T follicular helper cell (primary cell): ENCODE results near the gene SCYGR8.
"Not testable (repeated sequence)": the region's sequence is repeated elsewhere in the genome, so short reads cannot be mapped to it uniquely, and the experiment has no call there.

Experiments
- DNase-seq: peaks from one replicate; pipeline ENCODE4 v3.0.0-alpha.2; 2020; ENCODE audit warnings: low read depth
- total RNA-seq, 2 experiments: gene quantifications; one replicate each; lab custom pipeline; 2026; lab: John Stamatoyannopoulos, UW

The SCYGR8 gene
- total RNA-seq = 0 reads per million in 2 experiments

- no peak for DNase-seq
These were observed at the start of gene SCYGR8 for GRCh38 chr2:227745594-227745993. SCYGR8 (plus strand) TSS chr2:227745894; CDS start chr2:227745894, 0 bp downstream.

- no peak for DNase-seq
These were observed 48.6 kb upstream of the SCYGR8 start for GRCh38 chr2:227696990-227697679.

GRCh38 chr2:227701556-227701955, 44.1 kb upstream of the SCYGR8 start:
- DNase-seq = no peak

GRCh38 chr2:227703280-227703732, 42.4 kb upstream of the SCYGR8 start:
- no peak for DNase-seq

GRCh38 chr2:227703961-227704360, 41.7 kb upstream of the SCYGR8 start:
- DNase-seq = no peak

GRCh38 chr2:227706859-227707258, 38.8 kb upstream of the SCYGR8 start:
- DNase-seq = no peak

- DNase-seq = no peak
These were observed 38.3 kb upstream of the SCYGR8 start for GRCh38 chr2:227707390-227707789.

GRCh38 chr2:227710986-227711385, 34.7 kb upstream of the SCYGR8 start:
- no peak for DNase-seq

GRCh38 chr2:227713291-227713690, 32.4 kb upstream of the SCYGR8 start:
- no peak for DNase-seq

- no peak for DNase-seq
These were observed 29.2 kb upstream of the SCYGR8 start for GRCh38 chr2:227716501-227716900.

- DNase-seq = no peak
These were observed 27.8 kb upstream of the SCYGR8 start, which contains the start of gene SLC19A3 for GRCh38 chr2:227717687-227718567. SLC19A3 (minus strand) TSS chr2:227718028; CDS start chr2:227702318, 15,710 bp downstream.

GRCh38 chr2:227719641-227720040, 26.1 kb upstream of the SCYGR8 start:
- no peak for DNase-seq

- no peak for DNase-seq
These were observed 25.0 kb upstream of the SCYGR8 start for GRCh38 chr2:227720680-227721079.

GRCh38 chr2:227722821-227723220, 22.9 kb upstream of the SCYGR8 start:
- not testable (repeated sequence) for DNase-seq

GRCh38 chr2:227724394-227725039, 21.2 kb upstream of the SCYGR8 start, which contains the start of gene SCYGR6:
SCYGR6 (minus strand) TSS chr2:227724757; CDS start chr2:227724757, 0 bp downstream.
- no peak for DNase-seq

- DNase-seq = no peak
These were observed 17.7 kb upstream of the SCYGR8 start, which contains the start of gene SCYGR7 for GRCh38 chr2:227728035-227728434. SCYGR7 (plus strand) TSS chr2:227728335; CDS start chr2:227728335, 0 bp downstream.

- DNase-seq = no peak
These were observed 6.3 kb upstream of the SCYGR8 start for GRCh38 chr2:227739351-227739750.

- not testable (repeated sequence) for DNase-seq
These were observed 5.0 kb upstream of the SCYGR8 start for GRCh38 chr2:227740705-227741104.

GRCh38 chr2:227748079-227748478, 2.4 kb downstream of the SCYGR8 start:
- no peak for DNase-seq

GRCh38 chr2:227756261-227756660, 10.6 kb downstream of the SCYGR8 start:
- DNase-seq = not testable (repeated sequence)

- no peak for DNase-seq
These were observed 13.9 kb downstream of the SCYGR8 start for GRCh38 chr2:227759411-227760118.
